ENCODE results near the gene XIRP1. TPM values are rescaled to one million over a fixed set of nuclear protein-coding genes. Genes with fewer than 3 reads are reported as not detected.

Gene XIRP1
- total and polyA plus RNA-seq, 7 experiments from 2014 or later = 0.07 TPM; not detected in 6

DNA sequence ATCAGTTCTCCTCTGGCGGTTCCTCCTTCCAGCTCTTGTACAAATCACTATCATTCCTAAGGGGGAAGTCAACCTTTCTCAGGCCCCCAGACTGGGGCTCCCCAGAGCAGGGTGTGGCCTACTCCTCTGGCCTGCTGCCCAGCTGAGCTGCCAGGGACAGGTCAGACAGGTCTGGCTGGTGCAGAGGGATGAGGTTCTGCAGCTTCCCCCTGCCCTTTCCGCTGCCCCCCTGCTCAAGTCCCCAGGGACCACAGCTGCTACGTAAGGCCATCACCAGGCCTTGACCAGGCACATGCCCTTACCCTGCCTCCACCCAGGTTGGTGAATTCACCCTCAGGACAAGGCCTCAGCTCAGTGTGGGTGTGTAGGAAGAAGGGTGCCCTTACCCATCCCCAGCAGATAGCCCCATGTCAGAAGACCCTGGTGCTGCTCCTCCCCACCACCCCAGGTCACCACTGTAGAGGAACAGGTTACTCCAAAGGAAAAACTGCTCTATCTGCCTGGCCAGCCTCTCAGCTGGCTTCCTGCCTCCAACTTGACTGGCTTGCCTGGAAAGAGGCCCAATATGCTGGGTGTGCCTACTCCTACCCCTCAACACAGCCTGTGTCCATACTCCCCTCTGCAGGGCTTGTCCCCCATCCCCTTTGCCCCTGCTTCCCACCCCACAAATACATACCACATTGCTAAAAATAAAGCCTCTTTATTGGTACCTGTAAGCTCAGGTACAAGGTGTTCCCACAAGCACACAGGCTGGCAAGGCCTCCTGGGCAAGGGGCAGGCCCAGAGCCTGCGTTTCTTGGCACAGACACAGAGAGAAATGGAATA, 51.0 kb downstream of the XIRP1 start:
- DNase-seq (peak in 1 of 9 donors; percentile 20), ATAC-seq (peak; percentile 45)
- Mint-ChIP-seq H3K27me3 (no peaks in the 10 kb centered on the region), H3K9me3 (no peaks in the 10 kb centered on the region), H3K4me1 (peaks cover 21 to 34% (median 27%) of the 10 kb centered on the region in 7 donors), H3K27ac (peak overlapping the region in 8 of 9 donors; percentile 32 to 85 (median 60)), H3K4me3 (peak overlapping the region in 1 of 10 donors; percentile 29), H3K36me3 (peaks cover 6 to 34% (median 21%) of the 10 kb centered on the region in 5 donors)
- no peaks in the 10 kb centered on the region for H3K9me3 ChIP-seq (ENCODE audit: control insufficient read depth in 2 of 3, low read length in 3 of 3)
- intact Hi-C loops (cut with micrococcal nuclease) = no loop called here
- peaks cover 0 to 6% of the 10 kb centered on the region in 2 donors for H3K4me1 ChIP-seq (ENCODE audit: control insufficient read depth in 2 of 2, insufficient read depth in 2 of 2, low read length in 2 of 2)
- ChIA-PET CTCF (interaction anchor here (1.2 kb wide), 1 partner anchor 11 kb away, joined by 3 read pairs; no protein-coding TSS in a partner anchor), POLR2A (no interaction called here)
- peaks cover 13 to 51% (median 16%) of the 10 kb centered on the region in 3 experiments for H3K36me3 ChIP-seq (ENCODE audit: control insufficient read depth in 2 of 3, insufficient read depth in 3 of 3, low read length in 3 of 3)
- no peak overlapping the region for H3K4me3 ChIP-seq (ENCODE audit: low read length)
- no peaks in the 10 kb centered on the region for H3K27me3 ChIP-seq (ENCODE audit: control insufficient read depth in 2 of 2, insufficient read depth in 2 of 2, low read length in 2 of 2)
- no peak overlapping the region for H3K27ac ChIP-seq (ENCODE audit: low read depth, low read length)

DNA sequence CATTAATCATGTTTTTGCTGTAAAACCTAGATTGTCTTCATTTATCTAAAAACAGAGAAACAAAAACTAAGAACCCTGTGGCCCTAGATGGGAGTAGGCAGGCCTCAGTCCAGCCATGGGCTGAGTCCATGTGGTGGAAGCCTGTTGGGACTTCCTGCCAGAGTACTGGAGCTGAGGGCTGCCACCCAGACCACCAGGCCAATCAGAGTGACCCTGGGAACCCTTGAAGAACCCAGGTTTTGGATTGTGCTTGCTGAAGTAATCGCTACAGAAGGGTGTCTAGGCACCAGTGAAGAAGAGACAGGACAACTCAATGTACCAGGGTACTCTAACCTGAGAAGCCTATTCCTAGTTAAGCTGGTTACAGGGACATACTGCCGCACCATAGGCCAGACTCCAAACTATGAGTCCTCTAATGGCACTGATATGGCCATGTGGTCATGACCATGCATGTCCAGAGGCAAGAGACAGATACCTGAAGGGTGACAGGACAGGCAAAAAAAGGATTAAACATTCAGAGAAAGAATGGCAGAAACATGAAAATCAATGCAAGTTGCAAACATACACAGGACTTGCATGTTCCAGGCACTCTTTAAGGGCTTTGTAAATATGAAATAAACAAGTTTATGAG, 51.9 kb downstream of the XIRP1 start:
- H3K27ac ChIP-seq (ENCODE audit: low read depth, low read length) = no peak overlapping the region
- peak overlapping the region in 1 of 10 donors; percentile 27 for H3K4me3 Mint-ChIP-seq

GRCh38 chr3:39139442-39139841, 53.0 kb downstream of the XIRP1 start:
- peaks cover 12 to 23% (median 17%) of the 10 kb centered on the region in 7 donors for H3K4me1 Mint-ChIP-seq
- Histone ChIP-seq H3K9me3 (ENCODE audit: control insufficient read depth in 2 of 3, low read length in 3 of 3) (no peaks in the 10 kb centered on the region), H3K27me3 (ENCODE audit: control insufficient read depth in 2 of 2, insufficient read depth in 2 of 2, low read length in 2 of 2) (no peaks in the 10 kb centered on the region), H3K4me3 (ENCODE audit: low read length) (no peak overlapping the region), H3K27ac (ENCODE audit: low read depth, low read length) (no peak overlapping the region), H3K4me1 (ENCODE audit: control insufficient read depth in 2 of 2, insufficient read depth in 2 of 2, low read length in 2 of 2) (no peaks in the 10 kb centered on the region), H3K36me3 (ENCODE audit: control insufficient read depth in 2 of 3, insufficient read depth in 3 of 3, low read length in 3 of 3) (peaks cover 5 to 32% (median 7%) of the 10 kb centered on the region in 3 experiments)
- peak overlapping the region in 5 of 9 donors; percentile 10 to 68 (median 58) for H3K27ac Mint-ChIP-seq
- peaks cover 0 to 20% (median 11%) of the 10 kb centered on the region in 5 donors for H3K36me3 Mint-ChIP-seq
- CTCF ChIA-PET = no interaction called here
- H3K9me3 Mint-ChIP-seq = no peaks in the 10 kb centered on the region
- H3K27me3 Mint-ChIP-seq = no peaks in the 10 kb centered on the region
- DNase-seq (no peak), ATAC-seq (no peak)
- intact Hi-C loops (cut with micrococcal nuclease) = no loop called here
- POLR2A ChIA-PET = no interaction called here
- no peak overlapping the region for H3K4me3 Mint-ChIP-seq

More for the DNA sequence above, 51.9 kb downstream of the XIRP1 start:
- DNase-seq (peak in 1 of 9 donors; percentile 15), ATAC-seq (no peak)
- ChIA-PET CTCF (no interaction called here), POLR2A (no interaction called here)
- Mint-ChIP-seq H3K9me3 (no peaks in the 10 kb centered on the region), H3K36me3 (peaks cover 0 to 26% (median 15%) of the 10 kb centered on the region in 5 donors), H3K27ac (peak overlapping the region in 6 of 9 donors; percentile 10 to 85 (median 74)), H3K27me3 (no peaks in the 10 kb centered on the region), H3K4me1 (peaks cover 12 to 25% (median 20%) of the 10 kb centered on the region in 7 donors)
- H3K4me3 ChIP-seq (ENCODE audit: low read length) = no peak overlapping the region
- no peaks in the 10 kb centered on the region for H3K4me1 ChIP-seq (ENCODE audit: control insufficient read depth in 2 of 2, insufficient read depth in 2 of 2, low read length in 2 of 2)
- H3K9me3 ChIP-seq (ENCODE audit: control insufficient read depth in 2 of 3, low read length in 3 of 3) = no peaks in the 10 kb centered on the region
- H3K36me3 ChIP-seq (ENCODE audit: control insufficient read depth in 2 of 3, insufficient read depth in 3 of 3, low read length in 3 of 3) = peaks cover 7 to 42% (median 9%) of the 10 kb centered on the region in 3 experiments
- no peaks in the 10 kb centered on the region for H3K27me3 ChIP-seq (ENCODE audit: control insufficient read depth in 2 of 2, insufficient read depth in 2 of 2, low read length in 2 of 2)
- intact Hi-C loops (cut with micrococcal nuclease) = no loop called here

DNA sequence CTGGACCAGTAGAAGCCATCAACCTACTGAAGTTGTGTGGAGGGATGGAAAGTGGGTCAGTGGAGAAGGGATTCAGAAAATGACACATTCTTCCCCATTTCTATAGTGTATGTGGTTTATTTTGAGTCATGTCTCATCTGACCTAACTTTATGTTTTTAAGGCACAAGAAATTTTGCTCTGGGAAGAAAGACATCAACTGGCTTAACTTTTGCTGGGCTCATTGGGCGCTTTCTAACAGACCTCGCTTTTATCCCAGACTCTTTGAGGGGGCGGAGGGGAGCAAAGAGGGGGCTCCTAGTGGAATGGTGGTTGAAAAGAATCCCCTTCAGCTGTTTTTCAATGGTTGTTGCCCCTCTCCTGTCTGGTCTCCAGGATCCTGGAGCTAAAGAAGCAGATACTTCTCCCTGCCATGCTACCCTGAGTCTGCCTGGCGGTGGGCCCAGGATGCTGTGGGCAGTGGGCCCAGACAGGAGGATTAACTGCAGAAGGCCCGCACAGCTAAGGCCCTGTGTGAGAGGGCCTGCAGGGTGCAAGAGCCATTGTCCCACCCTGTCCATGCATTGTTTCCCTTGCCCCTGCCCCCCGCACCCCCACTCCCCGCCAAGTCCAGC, 53.5 kb downstream of the XIRP1 start:
- no peak for DNase-seq
- H3K36me3 ChIP-seq (ENCODE audit: control insufficient read depth in 2 of 3, insufficient read depth in 3 of 3, low read length in 3 of 3) = peaks cover 4 to 26% (median 7%) of the 10 kb centered on the region in 3 experiments
- H3K4me3 ChIP-seq (ENCODE audit: low read length) = no peak overlapping the region
- peaks cover 0 to 19% (median 10%) of the 10 kb centered on the region in 5 donors for H3K36me3 Mint-ChIP-seq
- no peaks in the 10 kb centered on the region for H3K27me3 ChIP-seq (ENCODE audit: control insufficient read depth in 2 of 2, insufficient read depth in 2 of 2, low read length in 2 of 2)
- H3K27me3 Mint-ChIP-seq = no peaks in the 10 kb centered on the region
- no peaks in the 10 kb centered on the region for H3K9me3 Mint-ChIP-seq
- peak overlapping the region in 5 of 9 donors; percentile 1 to 71 (median 47) for H3K27ac Mint-ChIP-seq
- ATAC-seq = peak; percentile 7
- H3K27ac ChIP-seq (ENCODE audit: low read depth, low read length) = no peak overlapping the region
- peaks cover 11 to 22% (median 16%) of the 10 kb centered on the region in 7 donors for H3K4me1 Mint-ChIP-seq
- POLR2A ChIA-PET = no interaction called here
- no peak overlapping the region for H3K4me3 Mint-ChIP-seq
- H3K4me1 ChIP-seq (ENCODE audit: control insufficient read depth in 2 of 2, insufficient read depth in 2 of 2, low read length in 2 of 2) = no peaks in the 10 kb centered on the region
- no peaks in the 10 kb centered on the region for H3K9me3 ChIP-seq (ENCODE audit: control insufficient read depth in 2 of 3, low read length in 3 of 3)
- intact Hi-C loops (cut with micrococcal nuclease) = no loop called here
- CTCF ChIA-PET = no interaction called here

- DNase-seq = no peak
- Mint-ChIP-seq H3K9me3 (no peaks in the 10 kb centered on the region), H3K27ac (peak overlapping the region in 4 of 9 donors; percentile 1 to 71 (median 48)), H3K27me3 (no peaks in the 10 kb centered on the region), H3K36me3 (peaks cover 0 to 16% (median 5%) of the 10 kb centered on the region in 5 donors), H3K4me1 (peaks cover 11 to 23% (median 16%) of the 10 kb centered on the region in 7 donors), H3K4me3 (no peak overlapping the region)
- ATAC-seq = peak; percentile 6
- Histone ChIP-seq H3K9me3 (ENCODE audit: control insufficient read depth in 2 of 3, low read length in 3 of 3) (no peaks in the 10 kb centered on the region), H3K27ac (ENCODE audit: low read depth, low read length) (no peak overlapping the region), H3K27me3 (ENCODE audit: control insufficient read depth in 2 of 2, insufficient read depth in 2 of 2, low read length in 2 of 2) (no peaks in the 10 kb centered on the region), H3K4me1 (ENCODE audit: control insufficient read depth in 2 of 2, insufficient read depth in 2 of 2, low read length in 2 of 2) (no peaks in the 10 kb centered on the region), H3K36me3 (ENCODE audit: control insufficient read depth in 2 of 3, insufficient read depth in 3 of 3, low read length in 3 of 3) (peaks cover 0 to 19% (median 7%) of the 10 kb centered on the region in 3 experiments), H3K4me3 (ENCODE audit: low read length) (no peak overlapping the region)
- ChIA-PET POLR2A (interaction anchor here (1.4 kb wide), 1 partner anchor 21 kb away, joined by 3 read pairs; no protein-coding TSS in a partner anchor), CTCF (no interaction called here)
- intact Hi-C loops (cut with micrococcal nuclease) = no loop called here
Observed at GRCh38 chr3:39137991-39138803, 54.2 kb downstream of the XIRP1 start.

- Histone ChIP-seq H3K9me3 (ENCODE audit: control insufficient read depth in 2 of 3, low read length in 3 of 3) (no peaks in the 10 kb centered on the region), H3K4me3 (ENCODE audit: low read length) (no peak overlapping the region), H3K4me1 (ENCODE audit: control insufficient read depth in 2 of 2, insufficient read depth in 2 of 2, low read length in 2 of 2) (no peaks in the 10 kb centered on the region), H3K27me3 (ENCODE audit: control insufficient read depth in 2 of 2, insufficient read depth in 2 of 2, low read length in 2 of 2) (no peaks in the 10 kb centered on the region), H3K27ac (ENCODE audit: low read depth, low read length) (no peak overlapping the region), H3K36me3 (ENCODE audit: control insufficient read depth in 2 of 3, insufficient read depth in 3 of 3, low read length in 3 of 3) (peaks cover 0 to 12% (median 0%) of the 10 kb centered on the region in 3 experiments)
- POLR2A ChIA-PET = interaction anchor here (1.4 kb wide), 1 partner anchor 21 kb away, joined by 3 read pairs; no protein-coding TSS in a partner anchor
- Mint-ChIP-seq H3K4me1 (peaks cover 6 to 22% (median 12%) of the 10 kb centered on the region in 7 donors), H3K36me3 (peaks cover 0 to 12% (median 4%) of the 10 kb centered on the region in 5 donors), H3K27ac (peak overlapping the region in 3 of 9 donors; percentile 27 to 71 (median 53)), H3K4me3 (peak overlapping the region in 1 of 10 donors; percentile 51), H3K9me3 (no peaks in the 10 kb centered on the region), H3K27me3 (no peaks in the 10 kb centered on the region)
- DNase-seq = no peak
- ATAC-seq = peak; percentile 0
- CTCF ChIA-PET = no interaction called here
- intact Hi-C loops (cut with micrococcal nuclease) = no loop called here
Observed at GRCh38 chr3:39137435-39137936, 54.9 kb downstream of the XIRP1 start.

All from naive thymus-derived CD4-positive, alpha-beta T cell (primary cell).